Measurements from ENCODE around the gene WDHD1. TPM values are rescaled to one million over a fixed set of nuclear protein-coding genes. Genes with fewer than 3 reads are reported as not detected.
"Not testable (repeated sequence)": the region's sequence is repeated elsewhere in the genome, so short reads cannot be mapped to it uniquely, and the experiment has no call there.

Gene WDHD1
- polyA plus RNA-seq, 3 donors: 18.5 to 21.3 (median 20.0) TPM

GRCh38 chr14:54974788-54975414, 52.0 kb downstream of the WDHD1 start:
- DNase-seq (ENCODE audit: low read depth in 3 of 3, low spot score in 2 of 3): no peak

- DNase-seq (ENCODE audit: low read depth in 3 of 3, low spot score in 2 of 3): no peak
Observed at GRCh38 chr14:54967496-54967895, 59.4 kb downstream of the WDHD1 start.

- no peak for DNase-seq (ENCODE audit: low read depth in 3 of 3, low spot score in 2 of 3)
Observed at GRCh38 chr14:54955143-54955542, 71.8 kb downstream of the WDHD1 start.

GRCh38 chr14:54953609-54954008, 73.3 kb downstream of the WDHD1 start:
- not testable (repeated sequence) for DNase-seq (ENCODE audit: low read depth in 3 of 3, low spot score in 2 of 3)

DNA sequence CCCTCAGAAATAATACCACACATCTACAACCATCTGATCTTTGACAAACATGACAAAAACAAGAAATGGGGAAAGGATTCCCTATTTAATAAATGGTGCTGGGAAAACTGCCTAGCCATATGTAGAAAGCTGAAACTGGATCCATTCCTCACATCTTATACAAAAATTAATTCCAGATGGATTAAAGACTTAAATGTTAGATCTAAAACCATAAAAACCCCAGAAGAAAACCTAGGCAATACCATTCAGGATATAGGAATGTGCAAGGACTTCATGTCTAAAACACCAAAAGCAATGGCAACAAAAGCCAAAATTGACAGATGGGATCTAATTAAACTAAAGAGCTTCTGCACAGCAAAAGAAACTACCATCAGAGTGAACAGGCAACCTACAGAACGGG, 74.1 kb downstream of the WDHD1 start:
- DNase-seq (ENCODE audit: low read depth in 3 of 3, low spot score in 2 of 3): not testable (repeated sequence)

GRCh38 chr14:54947230-54947629, 79.7 kb downstream of the WDHD1 start:
- no peak for DNase-seq (ENCODE audit: low read depth in 3 of 3, low spot score in 2 of 3)

DNA sequence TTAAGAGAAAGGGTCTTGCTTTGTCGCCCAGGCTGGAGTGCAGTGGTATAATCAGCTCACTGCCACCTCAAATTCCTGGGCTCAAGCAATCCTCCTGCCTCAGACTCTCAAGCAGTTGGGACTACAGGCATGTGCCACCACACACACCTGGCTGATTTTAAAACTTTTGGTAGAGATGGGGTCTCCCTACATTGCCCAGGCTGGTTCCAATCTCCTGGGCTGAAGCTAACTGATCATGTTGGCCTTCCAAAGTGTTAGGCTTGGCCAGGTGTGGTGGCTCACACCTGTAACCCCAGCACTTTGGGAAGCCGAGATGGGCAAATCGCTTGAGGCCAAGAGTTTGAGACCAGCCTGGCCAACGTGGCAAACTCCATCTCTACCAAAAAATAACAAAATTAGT, 80.4 kb downstream of the WDHD1 start:
- DNase-seq (ENCODE audit: low read depth in 3 of 3, low spot score in 2 of 3): no peak

DNA sequence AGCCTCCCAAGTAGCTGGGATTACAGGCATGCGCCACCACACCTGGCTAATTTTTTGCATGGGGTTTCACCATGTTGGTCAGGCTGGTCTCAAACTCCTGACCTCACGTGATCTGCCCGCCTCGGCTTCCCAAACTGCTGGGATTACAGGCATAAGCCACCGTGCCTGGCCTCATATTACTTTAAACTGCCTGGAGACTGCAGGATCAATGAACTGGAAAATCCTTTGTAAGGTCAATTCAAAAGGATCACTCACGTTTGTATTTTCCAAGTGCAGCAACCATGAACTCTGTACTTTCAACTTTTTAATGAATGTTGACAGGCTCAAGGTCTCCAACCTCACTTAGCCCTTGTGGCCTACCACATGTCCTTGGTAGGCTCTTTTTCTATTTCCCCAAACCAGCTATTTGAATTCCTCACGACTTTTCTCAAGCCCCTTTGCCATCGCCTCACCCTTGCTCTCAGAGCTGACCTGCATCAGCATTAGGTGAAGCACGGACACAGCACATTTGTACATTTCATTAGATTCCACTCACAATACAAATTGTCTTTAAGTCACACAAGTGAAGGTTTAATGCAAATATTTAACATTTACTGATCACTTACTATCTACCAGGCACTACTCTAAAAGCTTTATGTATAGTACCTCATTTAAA, 82.0 kb downstream of the WDHD1 start:
- no peak for DNase-seq (ENCODE audit: low read depth in 3 of 3, low spot score in 2 of 3)

DNA sequence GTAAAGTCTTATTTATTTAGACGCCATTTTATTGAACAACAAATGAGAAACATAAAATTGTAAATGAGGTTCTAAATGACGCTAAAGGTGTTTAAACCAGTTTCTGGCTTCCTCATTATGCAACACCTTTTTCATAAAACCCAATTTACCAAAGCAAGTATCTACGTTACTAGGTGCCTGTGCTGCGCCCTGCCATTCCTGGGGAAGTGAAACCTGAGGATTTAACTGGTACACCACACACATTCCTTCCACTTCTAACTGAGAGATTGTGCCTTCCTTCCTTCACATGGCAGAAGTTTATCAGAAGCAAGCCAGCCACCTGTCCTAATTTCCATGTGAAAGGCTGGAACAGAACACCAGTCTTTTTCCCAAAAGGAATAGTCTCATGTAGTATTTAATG, 84.0 kb downstream of the WDHD1 start:
- DNase-seq (ENCODE audit: low read depth in 3 of 3, low spot score in 2 of 3): no peak

DNA sequence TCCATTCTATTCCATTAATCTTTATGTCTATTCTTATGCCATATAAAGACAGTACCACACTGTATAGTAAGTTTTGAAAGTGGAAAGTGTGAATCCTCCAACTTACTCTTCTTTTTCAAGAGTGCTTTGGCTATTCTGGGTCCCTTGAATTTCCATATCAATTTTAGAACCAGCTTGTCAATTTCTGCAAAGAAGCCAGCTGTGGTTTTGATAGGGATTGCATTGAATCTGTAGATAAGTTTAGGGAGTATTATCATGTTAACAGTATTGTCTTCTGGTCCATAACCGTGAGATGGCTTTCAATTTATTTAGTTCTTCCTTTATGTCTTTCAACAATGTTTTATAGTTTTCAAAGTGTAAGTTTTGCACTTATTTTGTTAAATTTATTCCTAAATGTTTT, 90.1 kb downstream of the WDHD1 start:
- DNase-seq (ENCODE audit: low read depth in 3 of 3, low spot score in 2 of 3): no peak

GRCh38 chr14:54935958-54936357, 90.9 kb downstream of the WDHD1 start:
- no peak for DNase-seq (ENCODE audit: low read depth in 3 of 3, low spot score in 2 of 3)

DNA sequence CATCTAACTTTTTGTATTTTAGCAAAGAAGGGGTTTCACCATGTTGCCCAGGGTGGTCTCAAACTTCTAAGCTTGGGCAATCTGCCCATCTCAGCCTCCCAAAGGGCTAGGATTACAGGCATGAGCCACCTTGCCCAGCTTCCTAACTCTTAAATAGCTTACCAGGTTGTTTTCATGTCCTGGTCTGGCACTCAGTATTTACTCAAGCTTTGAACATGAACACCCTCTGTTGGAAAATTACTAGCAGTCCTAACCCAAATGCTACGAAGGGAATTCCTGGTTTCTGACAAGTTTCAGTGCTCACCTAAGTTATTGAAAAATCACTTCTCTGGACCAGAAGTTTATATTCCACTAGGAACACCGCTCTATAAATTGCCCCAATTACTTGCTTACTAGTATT, 91.8 kb downstream of the WDHD1 start:
- no peak for DNase-seq (ENCODE audit: low read depth in 3 of 3, low spot score in 2 of 3)

- no peak for DNase-seq (ENCODE audit: low read depth in 3 of 3, low spot score in 2 of 3)
Observed at GRCh38 chr14:54933006-54933405, 93.9 kb downstream of the WDHD1 start.

DNA sequence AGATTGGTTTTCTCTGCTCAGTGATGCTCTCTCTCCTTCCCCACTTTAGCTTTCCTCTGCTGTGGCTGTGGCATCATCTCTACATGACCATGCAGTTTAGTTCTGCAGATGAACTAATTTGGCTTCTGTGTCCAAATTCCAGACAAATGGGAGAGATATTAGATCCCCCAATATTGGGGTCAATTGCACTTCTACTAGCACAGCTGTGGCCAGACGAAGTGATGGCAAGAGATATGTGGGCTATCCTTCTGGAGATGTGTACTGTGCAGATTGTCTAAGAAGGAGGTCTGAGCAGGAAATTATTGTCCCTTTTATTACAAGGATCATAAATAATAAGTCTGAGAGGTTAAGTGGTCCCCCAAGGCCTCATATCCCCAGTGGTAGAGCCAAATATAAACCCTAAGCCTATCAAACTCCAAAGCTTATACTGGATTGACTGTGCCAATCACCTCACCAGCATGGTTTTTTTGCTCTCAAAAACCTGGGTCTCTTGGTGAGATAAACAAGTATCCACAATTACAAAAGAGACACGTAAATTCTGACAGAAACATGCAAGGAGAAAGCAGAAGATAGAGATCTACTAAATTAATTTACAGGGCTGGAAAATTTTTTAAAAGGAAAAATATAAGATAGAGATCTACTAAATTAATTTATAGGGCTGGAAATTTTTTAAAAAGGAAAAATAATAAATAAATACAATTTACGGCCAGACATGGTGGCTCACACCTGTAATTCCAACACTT, 95.1 kb downstream of the WDHD1 start:
- DNase-seq (ENCODE audit: low read depth in 3 of 3, low spot score in 2 of 3): no peak

DNA sequence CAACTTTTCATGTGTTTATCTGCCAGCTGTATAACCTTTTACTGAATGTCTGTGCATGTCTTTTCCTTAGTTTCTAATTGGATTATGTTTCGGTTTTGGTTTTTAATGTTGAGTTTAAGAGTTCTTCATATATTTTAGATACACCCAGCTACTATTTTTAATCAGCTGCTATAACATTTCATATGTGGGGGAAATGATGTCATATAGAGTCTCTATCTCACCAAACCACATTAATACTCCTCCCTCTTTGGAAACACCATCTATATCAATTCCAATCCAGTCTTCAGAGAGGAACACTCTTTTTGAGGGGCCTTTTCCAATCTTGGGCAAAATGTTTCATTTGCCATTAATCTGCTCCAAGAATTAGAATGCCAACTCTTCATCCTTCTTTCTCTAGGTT, 95.8 kb downstream of the WDHD1 start:
- no peak for DNase-seq (ENCODE audit: low read depth in 3 of 3, low spot score in 2 of 3)

GRCh38 chr14:54929556-54929955, 97.3 kb downstream of the WDHD1 start:
- DNase-seq (ENCODE audit: low read depth in 3 of 3, low spot score in 2 of 3): no peak

- no peak for DNase-seq (ENCODE audit: low read depth in 3 of 3, low spot score in 2 of 3)
Observed at GRCh38 chr14:54928216-54928615, 98.7 kb downstream of the WDHD1 start.

- no peak for DNase-seq (ENCODE audit: low read depth in 3 of 3, low spot score in 2 of 3)
Observed at GRCh38 chr14:54927551-54927950, 99.3 kb downstream of the WDHD1 start.

DNA sequence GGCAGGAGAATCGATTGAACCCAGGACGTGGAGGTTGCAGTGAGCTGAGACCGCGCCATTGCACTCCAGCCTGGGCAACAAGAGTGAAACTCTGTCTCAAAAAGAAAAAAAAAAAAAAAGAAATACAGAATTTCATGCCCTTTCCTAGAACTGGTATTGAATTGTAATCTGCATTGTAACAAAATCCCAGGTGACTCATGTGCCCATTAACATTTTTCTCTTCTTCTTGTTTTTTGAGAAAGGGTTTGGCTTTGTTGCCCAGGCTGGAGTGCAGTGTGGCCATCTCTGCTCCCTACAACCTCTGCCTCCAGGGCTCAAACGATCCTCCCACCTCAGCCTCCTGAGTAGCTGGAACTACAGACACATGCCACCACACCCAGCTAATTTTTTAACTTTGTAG, 100.3 kb downstream of the WDHD1 start:
- not testable (repeated sequence) for DNase-seq (ENCODE audit: low read depth in 3 of 3, low spot score in 2 of 3)

DNA sequence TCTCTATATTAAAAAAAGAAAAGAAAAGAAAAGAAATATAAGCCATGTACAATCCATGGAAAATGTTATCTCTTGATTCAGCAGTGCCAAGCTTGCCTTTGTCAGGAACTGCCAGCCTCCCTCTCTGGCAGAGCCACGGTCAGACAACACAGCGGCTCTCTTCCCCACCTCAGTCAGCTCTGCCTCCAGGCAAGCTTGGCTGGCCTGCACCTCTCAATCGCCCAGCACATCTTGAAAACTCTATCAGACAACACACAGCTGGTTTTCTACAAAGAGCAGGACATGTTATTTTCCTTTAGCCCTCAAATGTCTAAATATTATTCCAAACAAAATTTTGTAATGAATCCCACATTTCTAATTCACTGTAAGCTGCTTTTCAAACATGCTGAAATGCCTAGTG, 104.3 kb downstream of the WDHD1 start:
- DNase-seq (ENCODE audit: low read depth in 3 of 3, low spot score in 2 of 3): no peak

DNA sequence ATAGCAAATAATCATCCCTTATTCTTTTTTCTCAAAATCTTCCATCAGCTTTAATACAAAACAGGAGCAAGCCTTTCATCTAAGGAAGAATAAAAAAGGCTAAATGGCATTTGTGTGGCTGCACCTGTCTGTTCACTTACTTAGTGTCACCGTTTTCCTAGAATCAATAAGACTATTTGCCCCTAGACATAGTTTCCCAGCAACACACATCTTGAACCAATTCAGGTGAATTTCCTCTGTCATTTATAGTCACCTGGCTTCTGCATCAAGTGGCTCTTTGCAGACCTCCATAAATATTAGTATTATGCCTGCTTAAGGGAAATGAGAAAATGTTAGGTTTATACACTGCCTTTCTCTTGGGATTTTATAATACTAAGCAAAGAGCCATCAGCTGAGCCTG, 106.8 kb downstream of the WDHD1 start:
- no peak for DNase-seq (ENCODE audit: low read depth in 3 of 3, low spot score in 2 of 3)

GRCh38 chr14:54919330-54919729, 107.6 kb downstream of the WDHD1 start:
- no peak for DNase-seq (ENCODE audit: low read depth in 3 of 3, low spot score in 2 of 3)
